ENCODE results near the gene CNTFR. TPM values are rescaled to one million over a fixed set of nuclear protein-coding genes. Genes with fewer than 3 reads are reported as not detected.

Gene CNTFR
- total and polyA plus RNA-seq, 2 experiments from 2014 or later = 0.73 to 1.9 TPM

- TF ChIP-seq CTCF (conservative IDR thresholded peaks at IDR 0.05; ENCODE audit: low read depth in 2 of 2) (no peak), REST (IDR thresholded peaks at IDR 0.05; ENCODE audit: unreplicated experiment) (no peak)
Observed at GRCh38 chr9:34610434-34611206, 21.1 kb upstream of the CNTFR start (continued).

- H3K27me3 Mint-ChIP-seq (ENCODE audit: insufficient read depth, low read depth, poor library complexity) = peaks cover 7% of the 10 kb centered on the region
- Histone ChIP-seq H3K27me3 (ENCODE audit: insufficient read depth) (peaks cover 1% of the 10 kb centered on the region; the same call in 1 of the 2 replicates), H3K36me3 (ENCODE audit: insufficient read depth) (no peaks in the 10 kb centered on the region), H3K27ac (ENCODE audit: low read depth) (no peak overlapping the region), H3K9me2 (ENCODE audit: insufficient read depth) (no peaks in the 10 kb centered on the region), H4K20me1 (replicated peaks; ENCODE audit: insufficient read depth) (no peaks in the 10 kb centered on the region), H3K4me1 (ENCODE audit: insufficient read depth) (peaks cover 7% of the 10 kb centered on the region; the same call in 1 of the 2 replicates), H3F3A (replicated peaks; ENCODE audit: low read depth) (0 out of 2 replicates have a peak, but pooled peaks cover 2% of the 10 kb centered on the region), H3K4me3 (no peak overlapping the region), H2AFZ (no peak overlapping the region), H3K4me2 (no peak overlapping the region), H3K79me2 (replicated peaks; ENCODE audit: insufficient read depth) (no peaks in the 10 kb centered on the region)
- no peak for ATAC-seq
- no peak overlapping the region for H3K4me3 Mint-ChIP-seq
- DNase-seq (ENCODE audit: low spot score) = no peak
- H3K36me3 Mint-ChIP-seq (ENCODE audit: low read depth) = no peaks in the 10 kb centered on the region
- peaks cover 14% of the 10 kb centered on the region for H3K4me1 Mint-ChIP-seq
- H3K9me3 Mint-ChIP-seq = no peaks in the 10 kb centered on the region
- no peak overlapping the region for H3K27ac Mint-ChIP-seq
- TF ChIP-seq POLR2AphosphoS5 (IDR thresholded peaks at IDR 0.05; ENCODE audit: low read depth) = no peak
- TF ChIP-seq CTCF (conservative IDR thresholded peaks at IDR 0.05; ENCODE audit: low read depth in 2 of 2) = no peak
- TF ChIP-seq JUNB (IDR thresholded peaks at IDR 0.05; ENCODE audit: unreplicated experiment) = no peak
- TF ChIP-seq NANOG (IDR thresholded peaks at IDR 0.05; ENCODE audit: borderline replicate concordance) = no peak
- TF ChIP-seq STAT1 (IDR thresholded peaks at IDR 0.05; ENCODE audit: unreplicated experiment) = no peak
- no peak for TF ChIP-seq ZNF114 (CRISPR knock-in tag; IDR thresholded peaks at IDR 0.05)
- TF ChIP-seq REST (IDR thresholded peaks at IDR 0.05; ENCODE audit: unreplicated experiment) = no peak
- TF ChIP-seq CREB1 (CRISPR knock-in tag; IDR thresholded peaks at IDR 0.05; ENCODE audit: low read depth) = no peak
- no peak for TF ChIP-seq ZNF331 (CRISPR knock-in tag; IDR thresholded peaks at IDR 0.05; ENCODE audit: low read depth)
- no peak for TF ChIP-seq EZH2phosphoT487 (IDR thresholded peaks at IDR 0.05; ENCODE audit: unreplicated experiment)
- no peak for TF ChIP-seq EZH2 (IDR thresholded peaks at IDR 0.05; ENCODE audit: low read depth, unreplicated experiment)
Observed at GRCh38 chr9:34607331-34607730, 17.8 kb upstream of the CNTFR start.

All from GM23338 (cell line).